ENCODE data around the gene NRDE2.

Gene NRDE2

GRCh38 chr14:90368946-90369721 lies 37.4 kb upstream of the NRDE2 start:
- no peak overlapping the region for H3K27ac ChIP-seq
- TF ChIP-seq ZFX (IDR thresholded peaks at IDR 0.05) (no peak), CTCF (conservative IDR thresholded peaks at IDR 0.05) (peak; percentile 15)

- no peak for TF ChIP-seq CTCF (conservative IDR thresholded peaks at IDR 0.05)
- no peak for TF ChIP-seq ZFX (IDR thresholded peaks at IDR 0.05)
- no peak overlapping the region for H3K27ac ChIP-seq
Measured at GRCh38 chr14:90362558-90362896, 30.8 kb upstream of the NRDE2 start.

- H3K27ac ChIP-seq, result no peak overlapping the region
- TF ChIP-seq ZFX (IDR thresholded peaks at IDR 0.05) (no peak), CTCF (conservative IDR thresholded peaks at IDR 0.05) (no peak)
Measured at GRCh38 chr14:90361865-90362557, 30.3 kb upstream of the NRDE2 start.

GRCh38 chr14:90358359-90358758 lies 26.6 kb upstream of the NRDE2 start:
- no peak overlapping the region for H3K27ac ChIP-seq
- no peak for TF ChIP-seq ZFX (IDR thresholded peaks at IDR 0.05)
- TF ChIP-seq CTCF (conservative IDR thresholded peaks at IDR 0.05), result no peak

GRCh38 chr14:90356925-90357324 lies 25.2 kb upstream of the NRDE2 start:
- TF ChIP-seq ZFX (IDR thresholded peaks at IDR 0.05), result no peak
- no peak for TF ChIP-seq CTCF (conservative IDR thresholded peaks at IDR 0.05)
- H3K27ac ChIP-seq, result no peak overlapping the region

- H3K27ac ChIP-seq, result no peak overlapping the region
- TF ChIP-seq ZFX (IDR thresholded peaks at IDR 0.05) (no peak), CTCF (conservative IDR thresholded peaks at IDR 0.05) (no peak)
Measured at GRCh38 chr14:90355540-90356518, 24.1 kb upstream of the NRDE2 start.
